Endothelial cell of umbilical vein (primary cell): Measurements from ENCODE around the gene IGSF9B. TPM values are rescaled to one million over a fixed set of nuclear protein-coding genes. Genes with fewer than 3 reads are reported as not detected.
A peak's percentile ranks its signal among the peaks of the same experiment; 100 is the strongest.

Experiments
- Bru-seq: library from RNA; stranded (reverse); fragments of 400-500 nt; gene quantifications from one replicate; lab custom pipeline; 2021; lab: Mats Ljungman, UMichigan
- BruChase-seq, 2 experiments: library from RNA; stranded (reverse); fragments of 400-500 nt; gene quantifications; one replicate each; lab custom pipeline; 2021; lab: Mats Ljungman, UMichigan
- BruUV-seq: library from RNA; stranded (reverse); fragments of 400-500 nt; replicated peaks from 2 replicates; lab custom pipeline; 2021; lab: Mats Ljungman, UMichigan
- CTCF ChIA-PET: fragments of 300-600, 350-600 bp; sonication (Branson Sonifier 250); formaldehyde crosslinking; loops from one replicate; lab custom pipeline; 2021; ENCODE audit warnings: antibody characterized with exemption, inconsistent platforms; lab: Charles Lee
- POLR2A ChIA-PET: fragments of 300-600, 350-600 bp; sonication (Branson Sonifier 250); formaldehyde crosslinking; loops from one replicate; lab custom pipeline; 2021; ENCODE audit warnings: antibody characterized with exemption, inconsistent platforms; lab: Charles Lee
- DNase-seq: peaks from one replicate; pipeline ENCODE4 v3.0.0-alpha.2; 2011; ENCODE audit warnings: low read depth, low spot score
- FAIRE-seq: peaks from 2 replicates; lab custom pipeline; 2011; peaks lifted over from hg19 to GRCh38; lab: Jason Lieb, UNC
- H2AFZ ChIP-seq: 2 replicates; pipeline ENCODE4 v1.6.0; 2012; ENCODE audit warnings: low read depth, low read length, control low read depth, inconsistent platforms
- H3K27ac ChIP-seq: 2 replicates; pipeline ENCODE4 v1.5.1; 2011; ENCODE audit warnings: low read depth, mild to moderate bottlenecking, control low read depth, low read length, moderate library complexity; ENCODE audit not compliant: insufficient read depth
- H3K27me3 ChIP-seq, 2 experiments: 2 replicates each; pipeline versions ENCODE4 v1.6.0 to v1.6.1; 2011; ENCODE audit warnings: low read length in 2 of 2, mixed read lengths in 1 of 2; ENCODE audit not compliant: control insufficient read depth in 2 of 2, insufficient read depth in 2 of 2
- H3K36me3 ChIP-seq, 2 experiments: 2 replicates in 1 of 2; 3 replicates in 1 of 2; pipeline ENCODE4 v1.5.1; 2011; ENCODE audit warnings: low read length in 2 of 2, mild to moderate bottlenecking in 1 of 2, moderate library complexity in 1 of 2; ENCODE audit not compliant: control insufficient read depth in 2 of 2, insufficient read depth in 2 of 2; ENCODE audit errors: extremely low read depth in 1 of 2
- H3K4me1 ChIP-seq: 3 replicates; pipeline ENCODE4 v1.5.1; 2011; ENCODE audit warnings: mild to moderate bottlenecking, low read length; ENCODE audit not compliant: control insufficient read depth, insufficient read depth; ENCODE audit errors: extremely low read depth
- H3K4me2 ChIP-seq: 2 replicates; pipeline ENCODE4 v1.6.1; 2011; ENCODE audit warnings: low read length, control low read depth, mixed read lengths; ENCODE audit not compliant: insufficient read depth
- H3K4me3 ChIP-seq, 3 experiments: fragments of 200-600 bp in 1 of 3; sonication (generic), shearing (Covaris generic) in 1 of 3; replicated peaks in 1 of 3; 2 replicates each; pipeline ENCODE4 v1.5.1; 2011 to 2016; ENCODE audit warnings: control low read depth in 3 of 3, low read length in 3 of 3, mild to moderate bottlenecking in 2 of 3, inconsistent platforms in 1 of 3, low read depth in 1 of 3, moderate library complexity in 1 of 3; ENCODE audit not compliant: insufficient read depth in 1 of 3
- H3K79me2 ChIP-seq: 2 replicates; pipeline ENCODE4 v1.6.0; 2012; ENCODE audit warnings: low read length, inconsistent platforms; ENCODE audit not compliant: control insufficient read depth, insufficient read depth
- H3K9ac ChIP-seq: replicated peaks from 2 replicates; pipeline ENCODE3; 2011; ENCODE audit warnings: low read length, control low read depth; ENCODE audit not compliant: insufficient read depth; ENCODE audit errors: extremely low read depth
- H3K9me1 ChIP-seq: replicated peaks from 3 replicates; pipeline ENCODE4 v1.6.0; 2011; ENCODE audit warnings: mild to moderate bottlenecking, low read length; ENCODE audit not compliant: control insufficient read depth, insufficient read depth; ENCODE audit errors: extremely low read depth
- H3K9me3 ChIP-seq: replicated peaks from 2 replicates; pipeline ENCODE4 v1.5.1; 2012; ENCODE audit warnings: low read length, inconsistent platforms; ENCODE audit not compliant: control insufficient read depth, insufficient read depth
- H4K20me1 ChIP-seq: replicated peaks from 2 replicates; pipeline ENCODE3; 2011; ENCODE audit warnings: mild to moderate bottlenecking, low read length; ENCODE audit not compliant: control insufficient read depth, insufficient read depth; ENCODE audit errors: extremely low read depth
- EZH2 ChIP-seq: IDR thresholded peaks from 2 replicates; pipeline ENCODE4 v1.6.1; 2012; ENCODE audit warnings: borderline replicate concordance, low read depth, mild to moderate bottlenecking, moderate library complexity, low read length, inconsistent platforms; ENCODE audit not compliant: severe bottlenecking
- JUN ChIP-seq: IDR thresholded peaks from 2 replicates; pipeline ENCODE4 v1.6.1; 2011; ENCODE audit warnings: borderline replicate concordance, low read depth; ENCODE audit not compliant: insufficient read length, insufficient read depth
- dilution Hi-C: fragments of 300-500 bp; cut with MboI; formaldehyde crosslinking; loops from one replicate; pipeline ENCODE4 v1.15.0; 2019; ENCODE audit warnings: low sequenced_read_pairs; ENCODE audit not compliant: extremely low pct_ligation_motif_present
- intact Hi-C: fragments of 100-400 bp; cut with micrococcal nuclease; formaldehyde crosslinking; loops from one replicate; pipeline ENCODE4 v1.10.0; 2022
- long read RNA-seq: library from polyadenylated mRNA; stranded (forward); transcript quantifications from one replicate; pipeline ENCODE4 v2.0.0, GENCODE V29; 2021
- polyA minus RNA-seq, 3 experiments: library from RNA; depleted of rRNA, polyadenylated mRNA; stranded (reverse); fragments of >200 nt; gene quantifications; 1 replicate in 1 of 3; 2 replicates in 2 of 3; pipeline ENCODE4 v1.2.3, GENCODE V29; 2011
- polyA plus RNA-seq, 4 experiments: library from polyadenylated mRNA; depleted of rRNA in 3 of 4; stranded (reverse) in 3 of 4; unstranded in 1 of 4; fragments of >200 nt; gene quantifications; 2 replicates each; pipeline versions ENCODE4 v1.2.1 to v1.2.3, GENCODE V29; 2011 to 2012; ENCODE audit warnings: missing spikeins in 1 of 4
- total RNA-seq: library from RNA; stranded (reverse); gene quantifications from 2 replicates; pipeline ENCODE4 v1.2.3, GENCODE V29; 2021

The IGSF9B gene
- total RNA-seq (0.15 and 0.69 TPM in 2 replicates), polyA plus RNA-seq (0.06 and 0.18 TPM in 2 replicates), polyA minus RNA-seq (0.22 TPM in 1 of 2 replicates, not detected in the other), Bru-seq, nascent RNA (percentile 11 among the genes with signal in this experiment), BruChase-seq, experiment 1, labeled RNA remaining after a 6-hour chase (percentile 2 among the genes with signal in this experiment), BruChase-seq, experiment 2, labeled RNA remaining after a 2-hour chase (percentile 7 among the genes with signal in this experiment)
- polyA plus RNA-seq (2011; cell fraction: cytosol; rRNA removed), result 0.01 and 0.06 TPM in 2 replicates
- 0.24 and 0.43 TPM in 2 replicates for polyA plus RNA-seq (2011; cell fraction: nucleus; rRNA removed)
- polyA plus RNA-seq (2012), result 0.11 TPM in 1 of 2 replicates, not detected in the other
- not detected for polyA minus RNA-seq (2011; cell fraction: cytosol; rRNA and poly(A)+ RNA removed)
- 0.19 and 0.29 TPM in 2 replicates for polyA minus RNA-seq (2011; cell fraction: nucleus; rRNA and poly(A)+ RNA removed)
- long read RNA-seq, result 0 reads

GRCh38 chr11:133956650-133957633, at the start of gene IGSF9B:
Gene IGSF9B (minus strand): TSS chr11:133956968. CDS start chr11:133956754, 214 bp downstream.
- POLR2A ChIA-PET, result interaction anchor here (0.6 kb wide), 1 partner anchor 268 kb away, joined by 3 read pairs; the partner anchor contains the start of gene VPS26B
- dilution Hi-C loops, result no loop called here
- Histone ChIP-seq H3K4me3 (peak within 1 kb of the TSS; percentile 13 to 39 (median 29)), H3K36me3 (no peaks in the 10 kb centered on the region), H2AFZ (peak within 1 kb of the TSS; percentile 81), H3K9me1 (no peaks in the 10 kb centered on the region), H3K27ac (no peak within 1 kb of the TSS), H3K9me3 (no peaks in the 10 kb centered on the region), H3K27me3 (peaks cover 34 to 40% of the 10 kb centered on the region in 2 experiments), H3K4me2 (peak within 1 kb of the TSS; percentile 50), H4K20me1 (no peaks in the 10 kb centered on the region), H3K4me1 (no peaks in the 10 kb centered on the region), H3K9ac (no peak within 1 kb of the TSS), H3K79me2 (no peaks in the 10 kb centered on the region)
- intact Hi-C loops, result loop anchor here (2.0 kb wide), 1 partner anchor 30 kb away; no protein-coding TSS in a partner anchor
- peak; percentile 73 for DNase-seq
- CTCF ChIA-PET, result no interaction called here
- FAIRE-seq, result peak; percentile 53
- BruUV-seq, result no TSS peak
- TF ChIP-seq EZH2 (peak; percentile 48), JUN (no peak)
